Left renal pelvis (tissue), 4 donors: ENCODE data around the gene SLC16A13. TPM values are rescaled to one million over a fixed set of nuclear protein-coding genes. Genes with fewer than 3 reads are reported as not detected.

Experiments used
- DNase-seq, 4 donors: peaks; one replicate each; pipeline ENCODE4 v3.0.0-alpha.2; 2013; ENCODE audit warnings: low read depth in 4 of 4, low spot score in 3 of 4
- polyA plus RNA-seq, 4 donors: library from polyadenylated mRNA; unstranded; fragments of 120-200 nt; gene quantifications; one replicate each; pipeline ENCODE4 v1.2.1, GENCODE V29; 2013; ENCODE audit not compliant: insufficient read length in 4 of 4

The SLC16A13 gene
- polyA plus RNA-seq, 4 donors = 1.5 to 3.8 (median 3.0) TPM

DNA sequence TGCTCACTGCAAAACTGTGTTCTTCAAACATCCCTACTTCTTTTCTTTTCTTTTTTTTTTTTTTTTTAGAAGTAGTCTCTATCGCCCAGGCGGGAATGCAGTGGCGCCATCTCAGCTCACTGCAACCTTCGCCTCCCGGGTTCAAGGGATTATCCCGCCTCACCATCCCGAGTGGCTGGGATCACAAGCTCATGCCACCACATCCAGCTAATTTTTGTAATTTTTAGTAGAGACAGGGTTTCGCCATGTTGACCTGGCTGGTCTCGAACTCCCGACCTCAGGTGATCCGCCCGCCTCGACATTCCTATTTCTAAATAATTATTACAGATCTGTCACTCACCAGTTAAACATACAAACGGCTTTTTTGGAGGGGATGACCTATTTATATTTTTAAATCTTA is 24.4 kb upstream of the SLC16A13 start:
- no peak for DNase-seq

GRCh38 chr17:7011942-7012254 is 23.9 kb upstream of the SLC16A13 start:
- DNase-seq = no peak

DNA sequence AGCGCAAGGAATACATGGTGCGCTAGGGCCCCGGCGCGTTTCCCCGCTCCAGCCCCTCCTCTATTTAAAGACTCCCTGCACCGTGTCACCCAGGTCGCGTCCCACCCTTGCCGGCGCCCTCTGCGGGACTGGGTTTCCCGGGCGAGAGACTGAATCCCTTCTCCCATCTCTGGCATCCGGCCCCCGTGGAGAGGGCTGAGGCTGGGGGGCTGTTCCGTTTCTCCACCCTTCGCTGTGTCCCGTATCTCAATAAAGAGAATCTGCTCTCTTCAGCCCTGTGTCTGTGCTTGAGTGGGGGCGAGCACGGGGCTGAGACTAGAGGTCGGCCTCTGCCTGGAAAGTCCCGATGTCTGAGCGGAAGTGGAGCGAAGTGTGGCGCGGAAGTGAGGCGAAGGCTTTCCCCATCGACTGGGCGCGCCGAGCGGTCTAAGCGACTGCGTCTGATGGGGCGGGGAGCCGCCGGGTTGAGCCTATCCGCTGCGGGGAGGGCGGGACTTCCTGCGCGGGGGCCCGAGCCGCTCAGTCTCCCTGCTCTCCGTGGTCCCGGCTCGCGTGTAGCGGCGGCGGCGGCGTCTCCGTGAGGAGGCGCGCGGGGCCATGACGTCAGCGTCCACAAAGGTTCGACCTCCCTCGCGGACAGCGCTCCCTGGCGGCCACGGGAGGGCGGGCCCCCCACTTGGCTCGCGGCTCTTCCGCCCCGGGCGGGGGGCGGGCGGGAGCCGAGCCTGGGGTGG is 21.4 kb upstream of the SLC16A13 start:
- DNase-seq = peak; percentile 82 to 89 (median 85)

DNA sequence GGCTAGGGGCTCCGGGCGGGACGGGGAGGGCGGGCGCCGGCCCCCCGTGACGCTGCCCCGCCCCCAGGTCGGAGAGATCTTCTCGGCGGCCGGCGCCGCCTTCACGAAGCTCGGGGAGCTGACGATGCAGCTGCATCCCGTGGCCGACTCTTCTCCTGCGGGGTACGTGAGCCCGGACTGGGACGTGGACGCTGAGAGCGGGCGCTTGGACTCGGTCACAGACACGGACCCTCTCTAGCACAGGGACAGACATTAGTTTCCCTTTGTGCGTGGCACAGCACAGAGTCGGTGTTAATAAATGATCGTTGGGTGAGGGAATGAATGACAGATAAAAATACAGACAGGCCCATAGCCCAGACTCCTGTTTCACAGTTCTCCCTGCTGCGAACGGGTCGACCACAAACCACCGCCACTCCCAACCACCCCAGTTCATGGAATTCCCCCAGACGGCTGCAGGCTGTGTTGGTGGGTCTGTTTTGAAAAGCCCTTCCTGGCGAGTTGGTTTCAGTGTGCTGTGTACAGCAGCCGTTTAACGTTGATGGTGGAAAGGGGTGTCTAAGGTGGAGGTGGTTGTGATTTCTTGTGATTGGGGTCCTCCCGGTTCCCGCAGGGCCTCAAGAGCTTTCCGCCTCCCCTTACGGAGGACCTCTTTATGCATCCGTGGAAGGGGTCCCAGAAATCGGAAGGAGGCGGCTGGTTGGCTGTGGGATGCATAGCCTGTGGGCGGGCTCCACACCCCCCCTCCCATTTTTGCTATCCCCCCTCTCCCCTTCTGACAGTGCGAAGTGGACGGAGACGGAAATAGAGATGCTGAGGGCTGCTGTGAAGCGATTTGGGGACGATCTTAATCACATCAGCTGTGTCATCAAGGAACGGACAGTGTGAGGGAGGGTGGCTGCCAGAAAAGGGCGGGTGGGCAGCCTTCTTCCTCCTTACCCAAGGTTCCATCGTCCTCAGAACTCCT is 20.5 kb upstream of the SLC16A13 start:
- DNase-seq = no peak

GRCh38 chr17:7016418-7016817 is 19.4 kb upstream of the SLC16A13 start:
- DNase-seq = no peak

GRCh38 chr17:7016886-7017826 is 18.7 kb upstream of the SLC16A13 start:
- DNase-seq = no peak

GRCh38 chr17:7017827-7018200 is 18.0 kb upstream of the SLC16A13 start:
- no peak for DNase-seq

DNA sequence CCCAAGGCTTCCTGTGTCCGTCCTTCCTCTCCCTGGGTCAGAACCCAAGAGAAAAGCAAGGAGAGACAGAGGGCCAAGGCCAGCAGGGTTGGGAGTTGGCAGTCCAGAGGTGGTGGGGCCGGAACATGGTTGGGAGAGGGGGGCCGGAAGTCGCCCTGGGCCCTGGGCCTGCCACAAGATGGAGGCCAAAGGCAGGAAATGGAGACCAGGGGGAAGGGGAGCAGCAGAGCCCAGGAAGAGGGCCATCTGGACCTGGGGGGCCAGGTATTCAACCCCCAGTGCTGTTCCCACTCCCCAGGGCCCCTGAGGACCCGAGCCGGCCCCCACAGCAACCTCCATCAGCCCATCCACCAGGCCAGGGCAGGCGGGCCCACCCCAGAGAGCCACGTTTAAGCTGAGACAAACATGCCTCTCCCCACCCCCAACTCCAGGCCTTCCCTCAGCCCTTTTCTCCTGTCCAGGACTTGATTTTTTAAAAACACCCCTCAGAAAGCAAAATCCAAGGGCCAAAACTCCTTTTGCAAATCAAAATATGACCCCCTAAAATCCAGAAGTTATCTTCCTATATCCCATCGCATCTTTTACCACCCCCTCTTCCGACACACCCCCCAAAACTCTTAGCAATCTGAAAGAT is 17.4 kb upstream of the SLC16A13 start:
- no peak for DNase-seq

DNA sequence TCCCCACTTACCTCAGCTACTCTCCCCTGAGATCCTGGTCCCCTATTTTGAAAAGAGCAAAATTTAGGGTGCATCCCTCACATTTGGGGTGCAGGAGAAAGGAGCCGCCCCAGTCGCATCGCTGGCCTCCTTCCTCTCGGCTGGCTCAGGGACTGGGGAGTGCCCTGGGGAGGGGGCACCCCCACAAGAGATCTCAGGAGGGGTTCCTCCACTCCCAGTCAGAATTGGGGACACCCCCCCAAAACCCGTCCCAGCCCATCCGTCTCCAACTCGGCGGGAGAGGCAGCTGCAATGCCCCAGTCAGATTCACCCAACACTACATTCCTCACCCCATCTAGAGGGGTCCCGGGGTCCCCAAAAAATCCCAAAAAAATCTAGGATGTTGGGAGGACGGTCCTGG is 16.4 kb upstream of the SLC16A13 start:
- no peak for DNase-seq

GRCh38 chr17:7019839-7020519 is 15.8 kb upstream of the SLC16A13 start:
- DNase-seq = no peak

GRCh38 chr17:7020894-7021664 is 14.7 kb upstream of the SLC16A13 start:
- DNase-seq = no peak

DNA sequence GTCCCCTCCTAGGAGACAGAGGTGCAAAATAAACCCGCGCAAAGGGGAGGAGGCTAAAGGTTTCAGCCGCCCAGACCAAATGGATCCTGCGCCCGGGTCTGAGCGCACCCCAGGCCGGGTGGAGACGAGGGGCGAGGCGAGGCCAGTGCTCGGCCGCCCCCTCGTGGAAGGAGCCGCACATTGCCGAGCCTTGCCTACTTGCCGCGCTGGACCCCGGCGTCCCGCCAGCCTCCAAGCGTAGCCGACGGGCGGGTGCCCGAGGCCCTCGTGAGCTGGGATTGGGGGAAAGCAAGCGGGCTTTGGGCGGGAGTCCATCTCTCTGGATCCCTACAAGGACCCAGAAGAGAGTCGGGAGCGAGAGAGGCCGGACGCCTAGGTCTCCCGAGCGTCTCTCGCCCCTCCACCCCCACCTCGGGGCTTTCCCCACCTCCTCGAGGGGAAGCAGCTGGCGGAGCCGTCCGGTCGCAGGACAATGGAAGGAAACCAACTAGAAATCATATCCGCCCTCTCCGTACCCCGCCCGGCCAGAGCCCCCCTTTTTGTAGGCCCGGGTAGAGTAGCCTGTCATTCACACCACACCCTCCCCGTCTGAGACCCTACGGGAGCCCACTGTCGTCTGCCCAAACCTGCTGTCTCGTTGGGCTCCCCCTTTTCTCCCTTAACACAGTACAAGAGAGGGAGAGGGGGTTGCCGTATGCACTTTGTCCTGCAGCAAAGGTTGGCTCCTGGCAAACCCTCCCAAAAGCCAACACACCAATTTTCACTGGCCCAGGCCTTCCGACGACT is 13.6 kb upstream of the SLC16A13 start:
- DNase-seq = no peak

DNA sequence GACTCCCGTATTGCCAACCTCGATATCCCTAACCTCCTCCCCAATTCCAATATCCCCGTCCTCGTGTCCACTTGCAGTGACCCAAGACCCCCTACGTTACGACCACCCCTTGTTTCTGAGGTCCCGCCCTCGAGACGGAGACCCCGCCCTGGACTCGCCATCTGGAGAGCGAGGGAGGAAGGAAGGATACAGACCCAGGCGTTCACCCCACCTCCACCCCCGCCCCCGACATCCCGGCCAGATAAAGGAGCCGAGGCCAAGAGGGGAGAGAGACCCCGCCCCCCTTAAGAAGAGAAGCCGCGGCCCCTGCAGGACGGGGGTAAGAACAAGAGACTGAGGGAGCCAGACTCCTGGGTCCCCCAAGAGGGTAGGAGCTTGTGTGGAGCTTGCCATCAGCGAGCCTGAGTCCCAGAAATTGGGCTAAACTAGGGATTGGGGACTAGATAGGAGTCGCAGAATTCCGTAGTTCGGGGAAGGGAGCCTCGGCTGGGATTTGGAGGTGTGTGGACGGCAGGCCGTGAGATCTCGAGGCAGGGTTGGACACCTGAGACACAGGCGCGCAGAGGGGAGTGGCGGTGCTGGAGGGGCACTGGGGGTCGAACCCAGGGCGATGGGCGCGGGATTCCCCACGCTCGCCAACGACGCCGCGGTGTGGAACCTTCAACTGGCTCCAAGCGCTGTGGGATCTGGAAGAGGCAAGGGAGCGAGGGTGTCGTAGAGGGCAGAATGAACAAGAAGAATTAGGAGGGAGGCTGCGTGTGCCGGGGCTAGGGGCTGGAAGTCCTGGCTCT is 12.8 kb upstream of the SLC16A13 start, which contains the start of gene BCL6B:
TSS of gene BCL6B (plus strand) at position 270 of the 791 bp plus-strand sequence. CDS start 622 bp downstream, outside the sequence.
- DNase-seq = no peak

DNA sequence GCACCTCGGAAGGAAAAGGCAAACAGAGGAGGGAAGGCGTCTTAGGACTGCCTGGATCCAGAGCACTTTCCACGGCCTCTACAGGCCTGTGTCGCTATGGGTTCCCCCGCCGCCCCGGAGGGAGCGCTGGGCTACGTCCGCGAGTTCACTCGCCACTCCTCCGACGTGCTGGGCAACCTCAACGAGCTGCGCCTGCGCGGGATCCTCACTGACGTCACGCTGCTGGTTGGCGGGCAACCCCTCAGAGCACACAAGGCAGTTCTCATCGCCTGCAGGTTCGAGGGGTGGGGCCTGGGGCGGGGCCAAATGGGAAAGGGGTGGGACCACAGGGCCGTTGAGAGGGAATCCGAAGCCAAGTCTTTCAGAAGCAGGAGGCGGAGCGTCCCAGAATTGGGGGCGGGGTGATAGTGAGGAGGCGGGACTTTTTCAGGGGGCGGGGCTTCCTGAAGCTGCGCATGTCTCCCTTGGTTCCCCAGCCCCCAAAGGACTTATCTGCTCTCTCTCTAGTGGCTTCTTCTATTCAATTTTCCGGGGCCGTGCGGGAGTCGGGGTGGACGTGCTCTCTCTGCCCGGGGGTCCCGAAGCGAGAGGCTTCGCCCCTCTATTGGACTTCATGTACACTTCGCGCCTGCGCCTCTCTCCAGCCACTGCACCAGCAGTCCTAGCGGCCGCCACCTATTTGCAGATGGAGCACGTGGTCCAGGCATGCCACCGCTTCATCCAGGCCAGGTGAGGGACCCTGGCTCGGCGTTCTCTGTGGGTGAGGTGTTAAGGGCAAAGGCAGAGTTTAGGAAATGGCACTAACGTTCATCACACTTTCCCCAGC is 12.0 kb upstream of the SLC16A13 start:
- DNase-seq = no peak

- DNase-seq = no peak
Observed at GRCh38 chr17:7024402-7024785, 11.4 kb upstream of the SLC16A13 start.

DNA sequence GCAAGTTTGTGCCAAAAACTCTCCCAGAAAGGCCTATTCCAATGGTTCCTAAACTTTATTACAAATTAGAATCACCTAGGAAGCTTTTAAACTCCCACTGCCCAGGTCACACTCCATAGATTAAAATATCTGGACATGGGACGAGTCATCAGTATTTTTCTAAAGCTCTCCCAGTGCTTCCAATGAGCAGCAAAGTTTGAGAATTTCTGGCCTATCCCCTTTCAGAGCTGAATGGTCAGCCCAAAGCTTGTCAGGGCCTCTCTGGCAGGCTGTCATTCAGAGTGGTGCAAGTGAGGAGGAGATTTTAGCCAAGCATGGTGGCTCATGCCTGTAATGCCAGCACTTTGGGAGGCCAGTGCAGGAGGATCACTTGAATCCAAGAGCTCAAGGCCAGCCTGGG is 10.6 kb upstream of the SLC16A13 start:
- no peak for DNase-seq
